GM21576 (cell line): ENCODE measurements around the gene DIRAS1.

Experiments used
- ATAC-seq: cut with Tn5 transposase; IDR thresholded peaks from one replicate; pipeline ENCODE4 v1.9.1; 2021; ENCODE audit warnings: mild to moderate bottlenecking, moderate library complexity; ENCODE audit not compliant: unreplicated experiment

DIRAS1 gene, protein sequence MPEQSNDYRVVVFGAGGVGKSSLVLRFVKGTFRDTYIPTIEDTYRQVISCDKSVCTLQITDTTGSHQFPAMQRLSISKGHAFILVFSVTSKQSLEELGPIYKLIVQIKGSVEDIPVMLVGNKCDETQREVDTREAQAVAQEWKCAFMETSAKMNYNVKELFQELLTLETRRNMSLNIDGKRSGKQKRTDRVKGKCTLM

DNA sequence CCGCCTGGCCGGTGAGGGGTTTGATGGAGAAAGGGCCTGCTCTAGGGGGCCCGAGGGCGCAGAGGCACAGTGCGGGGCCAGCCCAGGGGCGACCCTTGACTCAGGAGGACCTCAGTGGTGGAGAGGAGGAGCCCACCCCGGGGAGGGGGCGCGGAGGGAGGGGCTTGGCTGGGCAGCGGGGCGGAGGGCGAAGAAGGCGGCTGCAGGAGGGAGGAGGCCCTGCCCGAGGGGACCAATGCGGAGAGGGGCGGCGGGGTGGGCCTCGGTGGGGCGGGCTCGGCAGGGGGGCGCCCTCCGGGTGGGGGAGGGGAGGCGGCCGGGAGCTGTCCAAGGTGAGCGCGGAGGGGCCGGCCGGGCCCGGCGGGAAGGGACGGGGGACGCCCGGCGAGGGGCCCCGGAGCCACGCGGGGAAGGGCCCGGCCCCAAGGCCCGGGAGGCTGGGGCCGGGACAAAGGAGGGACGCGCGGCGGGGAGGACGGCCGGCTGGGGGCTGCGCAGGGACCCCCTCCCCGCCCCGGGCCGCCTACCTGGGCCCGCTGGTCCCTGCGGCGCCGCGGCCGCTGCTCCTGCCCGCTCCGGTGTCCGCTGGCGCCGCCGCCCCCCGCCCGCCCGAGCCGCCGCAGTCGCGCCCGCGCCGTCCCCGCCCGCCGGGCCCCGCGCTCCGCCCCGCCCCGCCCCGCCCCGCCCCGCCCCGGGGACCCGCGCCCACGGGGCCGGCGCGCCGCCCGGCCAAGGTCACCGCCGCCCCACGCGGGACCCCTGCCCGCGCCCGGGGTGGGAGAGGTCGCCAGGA is at the start of gene DIRAS1:
DIRAS1 (minus strand) TSS at position 596 of the 793 bp plus-strand sequence. CDS start 3,566 bp downstream, outside the sequence.
- ATAC-seq = no peak

DNA sequence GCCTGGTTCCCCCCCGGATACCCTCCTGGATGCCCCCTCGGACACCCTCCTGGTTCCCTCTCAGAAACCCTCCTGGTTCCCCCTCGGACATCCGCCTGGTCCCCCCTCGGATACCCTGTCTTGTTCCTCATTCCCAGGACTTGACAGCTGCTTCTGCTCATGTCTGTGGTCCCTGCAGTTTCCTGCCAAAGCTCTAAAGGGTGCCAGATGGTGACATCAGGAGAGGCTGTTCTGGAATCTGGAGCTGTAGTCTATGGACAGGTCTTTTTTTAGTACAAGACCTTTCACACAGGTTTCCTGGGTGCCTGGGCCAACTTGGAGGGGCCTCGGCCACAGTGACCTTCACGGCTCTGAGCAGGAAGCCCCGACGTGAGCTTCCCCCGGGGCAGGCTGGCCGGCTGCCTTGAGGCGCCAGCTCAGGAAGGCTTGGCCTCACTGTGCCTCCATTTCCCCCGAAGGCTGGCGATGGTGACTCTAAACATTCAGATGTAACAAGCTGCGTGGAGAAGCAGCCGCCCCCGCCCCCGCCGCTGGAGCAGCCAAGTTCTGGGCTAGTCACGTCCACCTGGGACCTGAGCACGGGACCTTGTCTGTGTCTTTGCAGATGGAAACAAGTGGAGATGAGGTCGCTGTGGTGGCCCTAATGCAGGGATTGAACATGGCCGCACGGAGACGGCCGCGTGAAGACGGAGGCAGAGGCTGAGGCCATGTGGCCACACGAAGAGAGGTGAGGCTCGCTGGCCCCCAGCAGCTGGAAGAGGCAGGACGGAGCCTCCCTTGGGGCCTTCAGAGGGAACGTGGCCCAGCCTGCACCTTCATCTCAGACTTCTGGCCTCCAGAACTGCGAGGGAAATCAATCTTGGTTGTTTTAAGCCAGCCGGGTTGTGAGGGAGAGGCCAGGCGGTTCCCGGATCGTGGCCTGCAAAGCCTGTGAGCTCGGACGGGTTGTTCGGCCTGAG is 49.2 kb upstream of the DIRAS1 start:
- no peak for ATAC-seq

DNA sequence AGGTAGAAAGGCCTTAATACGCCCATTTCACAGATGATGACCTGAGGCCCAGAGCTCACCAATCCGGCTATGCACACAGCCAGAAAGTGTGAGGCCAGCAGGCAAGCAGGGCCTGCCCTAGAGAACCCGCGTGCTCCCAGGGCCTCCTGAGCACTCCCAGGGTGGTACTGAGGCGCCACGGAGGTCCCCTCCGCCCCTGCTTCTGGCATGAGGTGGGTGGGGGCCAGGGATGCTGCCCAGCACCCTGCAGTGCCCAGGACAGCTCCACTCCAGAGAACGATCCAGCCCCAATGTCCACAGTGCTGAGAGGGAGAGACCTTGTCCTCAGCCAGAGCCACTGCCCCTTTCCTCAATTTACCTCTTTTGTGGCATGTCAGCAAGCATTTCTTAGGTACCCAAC is 48.0 kb upstream of the DIRAS1 start:
- ATAC-seq = no peak

DNA sequence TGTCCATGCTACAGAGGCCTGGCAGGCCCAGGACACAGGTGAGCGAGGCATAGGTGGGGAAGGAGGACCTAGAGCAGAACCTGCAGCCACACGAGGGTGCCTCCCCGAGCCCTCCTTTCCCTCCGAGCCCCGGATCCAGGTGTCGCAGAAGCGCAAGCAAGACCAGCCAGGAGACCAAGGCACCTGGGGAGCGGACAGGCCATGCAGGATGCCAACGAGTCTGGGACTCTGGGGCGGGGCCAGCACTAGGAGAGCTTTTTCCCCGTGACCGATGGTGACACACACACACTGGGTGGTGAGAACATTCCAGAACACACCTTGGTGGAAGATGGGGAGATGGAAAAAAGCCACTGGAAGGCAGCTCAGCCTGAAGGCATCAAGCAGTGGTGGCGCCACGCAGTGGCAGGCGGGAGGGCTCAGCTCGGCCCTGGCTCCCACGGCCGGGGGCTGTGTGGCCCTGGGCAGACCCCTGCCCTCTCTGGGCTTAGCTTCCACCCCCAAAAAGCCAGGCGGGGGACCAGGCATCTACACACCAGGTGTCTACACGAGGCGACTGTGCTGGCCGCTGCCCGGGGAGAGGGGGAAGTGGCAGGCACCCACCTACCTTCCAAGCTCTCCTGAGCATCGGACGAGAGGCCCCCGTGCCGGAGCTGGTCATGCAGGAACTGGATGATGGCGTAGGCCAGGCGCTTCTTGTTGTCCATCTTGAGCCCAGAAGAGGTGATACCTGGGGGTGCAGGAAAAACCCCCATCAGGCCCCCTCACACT is 47.4 kb upstream of the DIRAS1 start:
- ATAC-seq = no peak

DNA sequence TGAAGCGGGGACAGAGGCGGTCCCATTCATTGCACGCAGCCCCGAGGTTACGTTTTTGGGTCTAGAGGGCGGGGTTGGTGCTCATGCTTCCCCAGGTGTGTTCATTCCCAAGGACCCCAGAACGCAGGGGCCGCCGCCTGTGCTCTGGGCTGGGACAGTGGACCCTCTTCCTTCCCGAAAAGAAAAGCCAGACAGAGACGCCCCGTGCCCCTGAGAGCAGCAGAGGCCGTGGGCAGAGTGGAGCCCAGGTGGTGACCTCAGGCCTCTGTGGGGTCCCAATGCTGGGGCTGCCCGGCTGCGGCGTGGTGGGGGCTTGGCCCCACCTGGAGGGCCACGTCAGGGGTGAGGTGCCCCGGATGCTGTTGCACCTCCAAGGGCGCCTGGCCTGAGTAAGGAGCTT is 46.5 kb upstream of the DIRAS1 start:
- ATAC-seq = no peak

DNA sequence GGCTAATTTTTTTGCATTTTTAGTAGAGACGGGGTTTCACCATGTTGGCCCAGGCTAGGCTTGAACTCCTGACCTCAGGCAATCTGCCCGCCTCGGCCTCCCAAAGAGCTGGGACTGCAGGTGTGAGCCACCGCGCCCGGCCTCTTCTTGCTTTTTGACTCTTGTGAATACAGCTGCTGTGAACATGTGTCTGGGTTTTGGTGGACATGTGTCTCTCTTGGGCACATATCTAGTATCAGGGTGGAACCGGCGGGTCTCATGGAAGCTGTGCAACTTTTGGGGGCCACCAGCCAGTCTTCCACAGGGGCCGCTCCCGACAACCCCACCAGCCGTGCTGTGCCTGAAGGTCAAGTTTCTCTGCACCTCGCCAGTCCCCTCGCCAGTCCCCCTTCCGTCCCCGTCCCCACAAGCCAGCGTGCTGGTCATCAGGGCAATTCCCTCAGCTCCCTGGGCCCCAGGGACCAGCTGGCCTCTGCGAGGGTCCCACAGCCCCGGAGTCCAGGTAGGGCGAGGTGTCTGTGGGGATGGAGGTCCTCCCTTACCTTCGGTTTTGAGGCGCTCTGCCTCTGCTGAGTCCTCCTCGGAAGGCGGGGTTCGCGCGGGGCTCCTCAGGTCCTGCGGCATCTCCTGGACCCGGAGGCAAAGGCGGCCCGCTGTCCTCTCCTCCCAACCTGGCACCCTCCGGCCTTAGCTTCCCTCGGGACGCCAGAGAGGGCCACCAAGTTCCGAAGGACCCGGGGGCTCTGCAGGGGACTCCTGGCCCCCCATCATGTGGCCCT is 45.6 kb upstream of the DIRAS1 start:
- ATAC-seq = no peak

DNA sequence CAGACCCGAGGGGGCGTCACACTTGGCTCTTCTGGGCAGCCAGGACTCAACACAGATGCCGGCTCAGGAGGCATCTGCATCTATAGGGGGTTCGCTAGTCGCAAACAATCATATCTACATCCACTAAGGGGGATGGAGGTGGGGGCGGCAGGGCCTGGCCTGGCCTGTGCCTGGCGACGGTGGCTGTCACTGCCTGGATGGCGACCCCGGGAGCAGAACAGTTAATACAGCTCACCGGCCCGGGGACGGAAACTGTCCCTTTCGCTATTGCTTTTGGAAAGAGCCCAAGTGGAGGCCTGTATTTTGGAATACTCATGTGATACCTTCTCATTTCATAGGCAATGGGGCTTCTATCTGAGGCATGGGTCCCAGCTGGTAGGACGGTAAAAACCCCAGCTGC is 44.2 kb upstream of the DIRAS1 start:
- ATAC-seq = no peak

DNA sequence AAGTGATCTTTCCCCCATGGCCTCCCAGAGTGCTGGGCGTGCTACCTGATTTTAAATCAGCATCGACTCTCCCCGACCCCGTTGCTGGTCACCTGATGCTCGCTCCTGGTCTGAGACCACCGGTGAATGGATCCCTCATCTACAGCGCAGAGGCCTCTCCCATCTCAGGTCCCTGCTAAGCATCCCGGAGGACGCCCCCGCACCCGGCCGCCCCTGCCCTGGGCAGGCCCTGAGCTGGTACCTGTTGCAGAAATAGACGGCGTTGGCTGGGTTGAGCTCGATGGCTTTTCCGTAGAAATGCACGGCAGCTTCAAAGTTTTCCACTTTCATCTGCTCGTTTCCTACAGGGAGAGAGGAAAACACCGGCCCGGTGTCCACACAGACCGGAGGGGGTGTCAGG is 43.8 kb upstream of the DIRAS1 start:
- ATAC-seq = no peak

DNA sequence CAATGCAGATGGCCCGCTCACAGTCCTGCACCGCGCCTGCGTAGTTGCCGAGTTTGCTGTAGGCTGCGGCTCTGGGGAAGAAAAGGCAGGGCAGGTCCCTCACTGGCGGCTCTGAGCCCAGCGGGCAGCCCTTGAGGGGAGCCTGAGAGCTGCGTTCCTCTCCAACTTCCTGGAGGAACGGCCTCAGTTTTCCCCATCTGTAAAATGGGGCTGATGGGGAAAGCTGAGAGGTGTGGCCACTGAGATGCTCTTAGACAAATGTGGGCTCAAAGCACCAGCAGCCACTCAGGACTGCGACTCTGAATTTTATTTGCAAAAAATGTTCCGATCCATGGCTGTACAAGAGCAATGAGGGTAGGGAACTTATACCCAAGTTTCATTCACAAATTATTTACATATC is 42.5 kb upstream of the DIRAS1 start:
- no peak for ATAC-seq

DNA sequence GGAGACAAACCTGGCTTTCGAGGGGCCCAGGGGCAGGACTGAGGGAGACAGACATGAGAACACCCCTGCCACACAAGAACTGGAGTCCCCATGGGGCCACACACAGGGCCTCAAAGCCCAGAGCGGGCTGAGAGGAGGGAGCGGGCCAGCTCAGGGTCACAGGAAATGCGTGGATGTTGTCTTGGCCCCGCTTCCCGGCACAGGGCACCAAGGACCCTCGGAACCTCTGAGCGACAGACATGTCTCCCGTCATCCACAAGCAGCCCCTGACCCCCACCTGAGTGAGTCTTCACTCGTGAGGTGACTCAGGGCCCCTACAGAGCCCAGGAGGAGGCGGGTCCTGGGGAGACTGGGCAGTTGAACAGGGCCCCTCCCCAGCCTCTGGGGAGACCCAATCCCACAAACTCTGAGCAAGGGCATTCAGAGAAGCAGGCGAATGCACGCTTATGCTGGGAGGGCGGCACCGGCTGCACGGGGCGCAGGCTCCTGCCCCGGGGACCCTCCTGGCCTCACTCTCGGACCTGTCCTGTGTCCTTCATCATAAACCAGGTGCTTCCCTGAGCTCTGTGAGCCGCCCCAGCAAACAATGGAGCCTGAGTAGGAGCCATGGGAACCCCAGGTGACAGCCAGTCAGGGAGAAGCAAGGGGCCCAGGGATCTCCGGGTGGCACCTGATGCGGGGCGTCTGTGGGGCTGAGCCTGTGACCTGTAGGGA is 41.8 kb upstream of the DIRAS1 start:
- ATAC-seq = no peak

DNA sequence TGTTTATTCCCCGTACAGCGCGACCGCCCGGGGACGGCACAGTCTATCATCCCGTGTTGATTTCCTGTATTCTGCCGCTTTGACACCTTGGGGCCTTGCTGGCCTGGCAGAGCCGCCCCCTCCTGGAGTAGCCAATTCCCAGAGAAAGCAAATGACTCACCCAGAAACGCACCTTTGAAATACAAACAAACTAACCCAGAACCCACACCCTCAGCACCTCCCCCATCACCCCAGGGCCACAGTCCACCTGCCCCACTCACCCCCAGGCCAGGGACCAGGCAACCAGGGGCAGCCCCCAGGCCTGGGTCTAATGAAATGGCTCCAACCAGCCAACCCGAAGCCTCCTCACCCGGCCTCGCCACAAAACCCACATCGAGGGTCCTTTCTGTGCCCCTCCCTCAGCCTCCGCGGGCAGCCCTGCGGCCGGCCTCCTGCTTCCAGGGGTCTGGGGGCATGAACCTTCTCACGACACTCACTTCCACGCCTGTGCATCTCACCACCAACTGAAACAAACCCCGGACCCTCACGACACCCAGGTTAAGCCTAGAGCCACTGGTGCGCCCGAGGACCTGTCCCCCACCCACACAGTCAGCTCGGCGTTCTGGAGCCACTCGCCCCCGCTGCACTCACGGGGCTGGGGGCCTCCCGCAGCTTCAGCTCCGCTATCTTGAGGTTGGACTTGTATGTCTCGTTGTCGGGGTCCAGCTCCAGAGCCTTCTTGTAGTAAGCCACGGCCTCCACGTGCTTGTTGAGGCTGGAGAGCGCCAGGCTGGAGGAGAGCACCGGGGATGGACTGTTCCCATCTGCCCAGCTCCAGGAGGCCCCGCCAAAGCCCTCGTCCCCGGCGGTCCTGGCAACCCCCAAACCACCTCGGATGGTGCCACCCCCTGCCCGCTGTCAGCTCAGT is 41.0 kb upstream of the DIRAS1 start:
- no peak for ATAC-seq

DNA sequence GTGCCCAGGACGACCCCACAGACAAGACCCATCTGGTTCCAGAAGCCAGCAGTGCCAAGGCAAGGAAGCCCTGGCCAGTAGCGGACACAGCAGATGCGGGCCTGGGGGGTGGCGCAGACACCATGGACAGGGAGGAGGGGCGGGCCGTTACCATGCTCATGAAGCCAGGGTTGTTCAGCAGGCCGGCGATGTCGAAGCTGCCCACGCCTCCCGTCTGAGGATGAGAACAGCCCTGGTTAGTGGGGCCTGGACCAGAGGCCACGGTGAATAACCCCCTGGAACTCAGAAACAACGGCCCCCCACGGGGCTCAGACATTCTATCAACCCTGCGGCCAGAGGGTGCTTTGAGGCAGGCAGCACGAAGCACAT is 40.1 kb upstream of the DIRAS1 start:
- no peak for ATAC-seq

DNA sequence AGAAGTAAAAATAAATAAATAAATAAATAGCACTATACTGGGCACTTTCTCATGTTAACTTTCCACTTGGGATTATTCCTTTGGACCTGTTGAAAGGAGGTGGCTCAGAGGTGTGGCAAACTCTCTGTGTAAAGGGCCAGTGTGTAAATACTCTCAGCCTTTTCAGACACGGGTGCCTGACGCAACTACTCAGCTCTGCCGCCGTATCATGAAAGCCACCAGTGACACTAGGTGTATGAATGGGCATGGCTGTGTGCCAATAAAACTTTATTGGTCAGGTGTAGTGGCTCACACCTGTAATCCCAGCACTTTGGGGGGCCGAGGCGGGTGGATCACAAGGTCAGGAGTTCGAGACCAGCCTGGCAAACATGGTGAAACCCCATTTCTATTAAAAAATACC is 38.8 kb upstream of the DIRAS1 start:
- no peak for ATAC-seq

DNA sequence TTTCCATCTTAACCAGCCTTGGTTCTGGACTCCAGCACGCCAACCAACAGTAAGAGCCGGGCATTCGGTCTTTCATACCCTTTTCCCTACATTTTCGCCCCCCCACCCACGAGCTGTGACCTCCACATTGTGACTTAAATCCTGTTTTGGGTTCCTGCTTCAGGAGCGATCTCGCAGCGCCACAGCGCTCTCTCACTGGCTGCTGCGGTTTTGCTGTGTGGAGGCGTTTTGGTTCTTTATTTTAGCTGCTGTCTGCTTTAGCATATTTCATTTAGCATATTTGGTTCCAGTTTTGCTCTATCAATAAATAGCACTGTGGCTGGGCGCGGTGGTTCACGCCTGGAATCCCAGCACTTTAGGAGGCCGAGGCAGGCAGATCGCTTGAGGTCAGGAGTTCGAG is 38.2 kb upstream of the DIRAS1 start:
- no peak for ATAC-seq

DNA sequence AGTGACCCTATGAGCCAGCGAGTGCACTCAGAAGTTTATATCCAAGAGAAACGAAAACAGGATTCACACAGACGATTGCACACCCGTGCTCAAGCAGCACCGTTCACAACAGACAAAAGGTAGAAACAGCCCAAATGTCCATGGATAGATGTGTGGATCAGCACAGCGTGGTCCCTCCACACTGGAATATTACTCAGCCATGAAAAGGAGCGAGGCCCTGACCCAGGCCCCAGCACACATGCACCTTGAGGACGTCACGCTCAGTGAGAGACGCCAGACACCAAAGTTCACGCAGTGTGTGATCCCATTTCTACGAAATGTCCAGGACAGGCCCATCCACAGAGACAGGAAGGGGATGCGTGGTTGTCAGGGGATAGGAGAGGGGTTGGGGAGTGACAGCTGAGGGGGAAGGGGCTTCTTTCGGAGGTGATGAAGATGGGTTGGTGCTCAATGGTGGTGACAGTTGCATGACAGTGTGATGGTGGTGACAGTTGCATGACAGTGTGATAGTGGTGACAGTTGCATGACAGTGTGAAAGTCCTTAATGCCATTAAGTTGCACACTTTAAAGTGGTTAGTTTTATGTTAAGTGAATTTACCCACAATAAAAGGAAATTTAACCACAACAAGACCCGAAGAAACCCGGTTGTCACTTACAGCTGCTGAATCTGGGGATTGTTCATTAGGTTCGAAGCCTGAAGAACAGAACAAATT is 37.6 kb upstream of the DIRAS1 start:
- no peak for ATAC-seq

DNA sequence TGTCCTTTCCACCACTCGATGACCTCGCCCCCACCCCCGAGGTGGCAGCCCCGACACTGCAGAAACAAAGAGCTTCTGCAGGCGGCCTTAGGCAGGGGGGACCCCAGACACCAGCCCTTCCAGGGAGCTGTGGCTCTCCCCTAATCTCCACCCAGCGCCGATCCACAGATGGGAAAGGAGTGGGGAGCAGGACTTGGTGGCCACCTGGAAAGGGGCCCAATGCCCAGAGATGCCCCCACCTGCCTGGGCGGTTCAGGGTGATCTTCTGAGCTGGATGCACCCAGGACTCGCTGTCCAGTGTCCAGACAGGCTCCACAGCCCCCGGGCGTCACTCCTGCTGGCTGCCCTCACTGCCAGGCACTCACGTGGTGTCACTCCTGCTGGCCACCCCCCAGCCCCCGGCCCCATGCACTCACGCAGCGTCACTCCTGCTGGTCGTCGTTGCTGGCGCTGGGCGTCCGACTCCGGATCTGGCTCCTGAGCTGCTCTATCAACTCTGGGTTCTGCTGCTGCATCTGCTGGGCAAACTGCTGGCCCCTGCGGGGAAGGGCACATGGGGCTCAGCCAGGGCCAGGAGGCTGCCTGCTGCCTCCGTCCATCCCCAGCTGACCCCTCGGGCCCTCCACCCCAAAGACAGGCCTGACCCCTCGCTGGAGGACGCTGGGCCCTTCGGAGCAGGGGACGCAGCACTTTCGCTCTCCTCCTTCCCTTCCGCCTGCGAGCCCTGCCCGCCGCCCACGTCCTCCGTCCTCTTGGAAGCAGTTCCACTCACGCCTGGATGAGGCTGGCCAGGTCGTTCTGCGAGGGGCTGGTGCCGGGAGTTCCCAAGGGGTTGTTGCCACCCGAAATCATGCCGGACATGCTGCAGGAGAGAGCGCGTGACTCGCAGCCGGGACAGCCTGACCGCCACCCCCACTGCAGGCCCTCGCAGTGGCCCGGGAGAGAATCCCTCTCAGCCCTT is 36.0 kb upstream of the DIRAS1 start:
- no peak for ATAC-seq

DNA sequence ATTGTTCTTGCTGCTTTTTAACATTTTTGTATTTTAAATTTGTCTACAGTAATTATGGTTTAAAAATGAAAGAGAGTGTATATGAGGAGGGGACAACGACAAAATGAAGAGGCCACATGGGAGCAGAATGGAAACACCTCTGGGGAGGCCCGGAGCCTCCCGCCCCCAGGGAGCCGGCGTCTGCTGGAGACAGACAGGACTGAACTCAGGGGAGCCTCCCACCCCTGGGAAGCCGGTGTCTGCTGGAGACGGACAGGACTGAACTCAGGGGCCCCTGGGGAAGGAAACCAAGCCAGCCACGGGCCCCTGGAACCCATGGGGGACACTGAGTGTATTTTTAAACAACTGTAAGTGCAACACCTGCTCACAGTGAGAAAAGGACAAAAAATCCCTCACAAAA is 35.3 kb upstream of the DIRAS1 start:
- ATAC-seq = no peak
